Right ventricle myocardium inferior (tissue), 1 donor: ENCODE measurements around the gene DAPK1. TPM values are rescaled to one million over a fixed set of nuclear protein-coding genes. Genes with fewer than 3 reads are reported as not detected.
"Not testable (repeated sequence)": the region's sequence is repeated elsewhere in the genome, so short reads cannot be mapped to it uniquely, and the experiment has no call there.

Experiments
- ATAC-seq: fragments of 200-7000 bp; cut with Tn5 transposase; one replicate; pipeline ENCODE4 v1.9.1; 2020; ENCODE audit warnings: mild to moderate bottlenecking, moderate library complexity
- DNase-seq: peaks from one replicate; pipeline ENCODE4 v3.0.0; 2021; ENCODE audit errors: missing footprints
- intact Hi-C: fragments of 100-400 bp; cut with DNase I; formaldehyde crosslinking; loops from one replicate; pipeline ENCODE4 v1.11.0; 2022
- total RNA-seq: library from RNA; stranded (reverse); fragmentation: NEBNext Ultra II Directional; extraction: Animal tissue kit (Norgen Biotek cat#: 25700); gene quantifications from one replicate; pipeline ENCODE4 v1.2.1, GENCODE V29; 2021
- donor health status: DM: no; HTN: yes; CAD: no; lungs with severe emphysema.

The DAPK1 gene
- total RNA-seq, 1 donor from 2014 or later, result 6.3 TPM

- intact Hi-C loops, result no loop called here
- no peak for DNase-seq
- no peak for ATAC-seq
These were observed 36.4 kb downstream of the DAPK1 start for GRCh38 chr9:87534036-87534435.

DNA sequence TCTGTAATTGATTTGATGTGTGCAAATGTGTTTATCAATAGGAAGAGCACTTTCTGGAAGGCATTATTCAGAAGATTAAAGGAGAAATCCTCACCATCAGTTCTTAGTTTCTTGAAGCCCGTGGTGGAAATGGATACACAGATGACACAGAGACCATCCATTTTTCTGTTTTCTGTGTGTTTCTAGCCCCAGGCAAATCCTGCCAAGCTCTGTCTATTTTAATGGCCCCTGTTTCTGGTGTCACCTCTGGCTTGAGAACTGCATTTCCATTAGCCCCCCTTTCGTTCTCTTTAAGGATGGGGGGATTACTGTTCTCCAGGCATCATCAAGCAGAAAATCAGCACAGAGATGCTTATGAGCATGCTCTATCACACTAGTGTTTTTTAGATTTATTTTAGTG, 37.3 kb downstream of the DAPK1 start:
- DNase-seq (no peak), ATAC-seq (no peak)
- intact Hi-C loops, result no loop called here

GRCh38 chr9:87535817-87536539, 38.3 kb downstream of the DAPK1 start:
- no peak for ATAC-seq
- DNase-seq, result no peak
- intact Hi-C loops, result no loop called here

DNA sequence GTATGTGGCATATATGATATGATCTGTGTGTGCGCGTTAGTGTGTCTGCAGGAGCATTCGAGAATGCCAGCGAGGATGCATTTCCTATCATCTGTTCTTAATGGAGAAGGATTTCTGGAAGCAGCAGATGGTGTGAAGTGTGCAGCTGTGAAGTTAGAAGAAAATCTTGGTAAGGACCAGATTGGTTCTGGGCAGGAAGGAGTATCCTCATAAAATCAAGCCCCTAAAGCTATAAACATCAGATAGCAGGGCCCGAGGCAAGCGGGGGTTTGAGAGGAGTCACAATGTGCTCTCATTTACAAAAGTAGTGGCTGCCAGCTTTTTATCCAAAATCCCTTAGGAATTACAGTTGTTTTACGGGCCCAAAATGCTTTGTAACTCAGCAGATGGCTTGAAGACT, 40.0 kb downstream of the DAPK1 start:
- DNase-seq (no peak), ATAC-seq (no peak)
- intact Hi-C loops, result no loop called here

DNA sequence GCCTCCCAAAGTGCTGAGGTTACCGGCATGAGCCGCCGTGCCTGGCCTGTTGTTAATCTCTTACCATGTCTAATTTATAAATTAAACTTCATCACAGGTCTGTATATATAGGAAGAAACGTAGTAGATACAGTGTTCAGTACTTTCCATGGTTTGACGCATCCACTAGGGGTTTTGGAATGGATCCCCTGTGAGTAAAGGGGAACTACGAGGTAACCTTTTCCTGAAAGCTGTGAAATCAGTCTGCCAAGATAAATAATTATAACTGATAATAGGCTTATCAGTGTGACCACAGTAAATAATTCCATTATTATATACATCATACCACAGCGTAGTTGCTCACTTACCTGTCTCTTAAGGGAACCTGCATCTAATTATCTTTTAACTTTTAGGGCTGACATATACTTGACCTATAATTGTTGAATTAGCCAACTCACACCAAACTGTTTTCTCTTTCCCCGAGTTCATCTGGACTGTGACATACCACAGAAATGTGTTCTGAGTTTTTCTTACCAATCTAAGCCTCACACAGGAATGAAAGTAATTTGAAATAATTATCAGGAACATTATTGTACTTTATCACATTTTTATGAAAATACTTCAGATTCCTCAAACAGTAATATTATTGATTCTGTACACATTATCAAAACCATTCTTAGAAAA, 42.9 kb downstream of the DAPK1 start:
- ATAC-seq (no peak), DNase-seq (no peak)
- intact Hi-C loops, result no loop called here

- ATAC-seq (no peak), DNase-seq (no peak)
- intact Hi-C loops, result no loop called here
These were observed 44.0 kb downstream of the DAPK1 start for GRCh38 chr9:87541663-87542062.

GRCh38 chr9:87542141-87542540, 44.5 kb downstream of the DAPK1 start:
- no peak for ATAC-seq
- no peak for DNase-seq
- intact Hi-C loops, result no loop called here

GRCh38 chr9:87543251-87543650, 45.6 kb downstream of the DAPK1 start:
- no peak for ATAC-seq
- intact Hi-C loops, result no loop called here
- no peak for DNase-seq

DNA sequence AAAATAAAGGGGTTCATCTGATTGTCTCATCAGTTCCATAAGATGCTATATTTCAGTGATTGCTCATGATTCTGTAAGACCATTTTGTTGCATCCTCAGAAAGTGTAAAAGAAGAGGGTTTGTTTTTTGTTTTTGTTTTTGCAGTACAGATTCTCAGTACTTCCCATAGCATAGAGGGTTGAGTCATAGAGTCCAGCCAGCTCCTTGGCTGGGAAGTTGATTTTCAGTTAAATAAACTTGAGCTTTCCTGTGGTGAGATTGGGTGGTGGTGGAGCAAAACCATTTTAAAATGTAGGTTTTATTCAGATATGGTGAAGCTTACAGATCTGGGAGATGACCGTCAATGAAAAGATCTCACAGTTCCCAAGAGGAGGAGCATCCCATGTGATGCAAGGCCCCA, 48.2 kb downstream of the DAPK1 start:
- DNase-seq (no peak), ATAC-seq (no peak)
- intact Hi-C loops, result no loop called here

DNA sequence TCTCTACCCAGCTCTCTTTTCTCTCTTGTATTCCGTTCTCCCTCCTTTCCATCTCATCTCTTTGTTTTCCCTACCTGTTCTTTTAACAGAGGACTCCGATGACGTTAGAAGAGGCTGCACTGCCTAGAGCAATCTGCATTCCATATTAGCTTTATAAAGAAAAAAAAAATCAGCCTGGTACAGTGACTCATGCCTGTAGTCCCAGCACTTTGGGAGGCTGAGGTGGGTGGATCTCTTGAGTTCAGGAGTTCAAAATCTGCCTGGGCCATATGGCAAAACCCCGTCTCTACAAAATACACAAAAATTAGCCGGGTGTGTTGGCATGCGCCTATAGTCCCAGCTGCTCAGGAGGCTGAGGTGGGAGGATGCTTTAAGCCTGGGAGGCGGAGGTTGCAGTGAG, 49.0 kb downstream of the DAPK1 start:
- intact Hi-C loops, result no loop called here
- DNase-seq (no peak), ATAC-seq (no peak)

DNA sequence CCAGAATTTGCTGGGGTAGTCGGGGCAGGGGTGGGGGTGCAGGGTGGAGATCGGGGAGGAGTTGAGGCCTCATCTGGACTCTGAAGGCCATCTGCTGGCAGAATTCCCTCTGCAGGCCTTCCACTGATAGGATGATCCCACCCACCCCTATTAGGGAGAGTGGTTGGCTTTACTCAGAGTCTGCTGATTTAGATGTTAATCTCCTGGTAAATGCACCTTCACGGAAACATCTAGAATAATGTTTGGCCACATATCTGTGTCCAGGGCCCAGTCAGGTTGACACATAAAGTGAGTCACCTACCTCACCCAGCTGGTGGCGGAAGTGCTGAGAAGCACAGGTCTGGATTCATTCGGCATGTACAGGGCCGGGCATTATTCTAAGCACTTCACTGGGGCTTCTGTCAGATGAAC, 50.0 kb downstream of the DAPK1 start:
- intact Hi-C loops, result no loop called here
- ATAC-seq (no peak), DNase-seq (no peak)

- DNase-seq, result no peak
- intact Hi-C loops, result no loop called here
- ATAC-seq, result no peak
These were observed 50.5 kb downstream of the DAPK1 start for GRCh38 chr9:87548159-87548558.

GRCh38 chr9:87549088-87549487, 51.4 kb downstream of the DAPK1 start:
- ATAC-seq, intact Hi-C loops, DNase-seq: not testable (repeated sequence)

DNA sequence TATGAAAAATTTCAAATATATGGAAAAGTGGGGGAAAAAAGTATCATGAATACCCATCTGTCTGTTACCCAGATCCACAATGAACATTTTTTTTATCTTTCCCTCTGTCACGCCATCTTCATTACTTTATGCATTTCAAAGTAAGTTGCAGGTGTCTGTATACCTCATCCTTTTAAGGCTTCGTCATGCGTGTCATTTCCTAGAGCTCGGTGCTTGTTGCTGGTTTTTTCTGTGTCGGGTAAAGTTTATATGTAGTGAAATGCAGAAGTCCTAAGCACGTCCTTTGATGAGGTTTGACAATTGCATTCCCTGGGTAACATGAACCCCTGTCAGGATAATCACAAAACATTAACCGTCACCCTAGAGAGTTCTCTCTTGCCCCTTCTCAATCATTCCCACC, 52.1 kb downstream of the DAPK1 start:
- ATAC-seq, result no peak
- intact Hi-C loops, result no loop called here
- no peak for DNase-seq

- ATAC-seq (no peak), DNase-seq (no peak)
- intact Hi-C loops, result no loop called here
These were observed 52.7 kb downstream of the DAPK1 start for GRCh38 chr9:87550253-87550954.

DNA sequence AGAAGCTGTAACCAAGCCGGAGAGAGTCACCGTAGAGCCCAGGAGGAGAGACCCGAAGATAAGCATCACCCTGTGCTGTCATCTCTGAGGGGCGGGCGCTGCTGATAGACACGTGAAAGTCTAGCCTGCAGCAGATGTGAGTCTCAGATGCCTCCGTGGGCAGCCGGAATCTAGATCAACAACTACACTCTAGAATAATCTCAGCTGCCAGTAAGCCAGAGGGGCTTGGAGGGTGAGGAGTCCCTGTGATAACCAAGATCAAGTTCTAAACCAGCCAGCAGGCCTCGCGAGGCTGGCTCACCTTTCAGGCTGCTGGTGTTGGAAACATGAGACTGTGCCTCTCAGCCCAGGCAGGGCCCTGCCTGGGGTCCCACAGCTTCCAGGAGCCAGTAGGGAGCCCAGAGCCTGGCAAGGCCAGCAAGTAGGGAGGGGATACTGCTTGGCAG, 54.1 kb downstream of the DAPK1 start:
- ATAC-seq (no peak), DNase-seq (no peak)
- intact Hi-C loops, result no loop called here

GRCh38 chr9:87554171-87554910, 56.7 kb downstream of the DAPK1 start:
- intact Hi-C loops, result no loop called here
- DNase-seq (no peak), ATAC-seq (no peak)

DNA sequence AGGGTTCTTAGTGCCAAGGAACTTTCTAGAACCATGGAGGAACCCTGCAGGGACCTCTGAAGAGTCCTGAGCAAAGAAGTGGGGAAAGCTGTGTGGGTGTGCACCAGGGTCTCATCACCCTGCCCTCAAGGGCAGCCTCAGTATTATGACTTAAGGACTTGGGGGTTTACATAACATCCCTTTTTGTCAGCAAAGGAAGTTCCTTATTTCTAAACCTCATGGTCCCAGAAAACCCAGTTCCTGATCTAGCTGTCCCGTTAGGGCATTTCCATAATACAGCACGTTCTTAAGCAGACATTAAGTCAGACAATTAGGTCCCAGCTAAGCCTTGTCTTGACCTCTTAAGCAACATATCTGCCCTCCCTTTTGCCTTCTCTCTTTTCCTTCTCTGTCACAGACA, 57.3 kb downstream of the DAPK1 start:
- intact Hi-C loops, result no loop called here
- no peak for DNase-seq
- peak; percentile 40 for ATAC-seq

DNA sequence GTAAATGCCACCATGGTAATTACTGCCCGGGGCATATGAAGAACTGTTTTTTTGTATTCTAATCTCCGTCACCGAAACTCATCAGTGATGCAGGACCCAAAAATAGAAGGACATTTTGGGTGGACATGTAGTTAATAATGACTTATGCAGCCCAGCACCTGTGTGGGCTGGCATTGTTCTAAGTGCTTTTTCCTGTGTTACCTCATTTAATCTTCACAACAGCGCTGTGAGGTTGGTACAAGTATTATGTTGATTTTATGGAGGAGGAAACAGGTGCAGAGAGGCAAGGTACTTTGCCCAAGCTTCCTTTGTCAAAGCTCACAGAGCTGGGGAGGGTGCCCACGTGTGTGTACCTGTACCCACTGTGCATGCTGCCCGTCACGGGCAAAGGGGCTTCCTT, 58.4 kb downstream of the DAPK1 start:
- intact Hi-C loops, result no loop called here
- ATAC-seq (no peak), DNase-seq (no peak)
